Fibroblast of skin of right quadriceps (primary cell): ENCODE results near the gene ANO2.

Experiments
- DNase-seq: peaks from one replicate; pipeline ENCODE4 v3.0.0-alpha.2; 2013

ANO2 gene

GRCh38 chr12:5964913-5965900 lies 20.1 kb upstream of the ANO2 start:
- DNase-seq = no peak

- DNase-seq = no peak
These were observed 18.5 kb upstream of the ANO2 start for GRCh38 chr12:5963515-5963914.

GRCh38 chr12:5960783-5961182 lies 15.7 kb upstream of the ANO2 start:
- DNase-seq = no peak

GRCh38 chr12:5956987-5957386 lies 11.9 kb upstream of the ANO2 start:
- no peak for DNase-seq

- DNase-seq = no peak
These were observed 9.6 kb upstream of the ANO2 start for GRCh38 chr12:5954661-5955060.

- DNase-seq = no peak
These were observed 9.0 kb upstream of the ANO2 start for GRCh38 chr12:5953835-5954586.

- no peak for DNase-seq
These were observed 7.0 kb upstream of the ANO2 start for GRCh38 chr12:5952031-5952430.

GRCh38 chr12:5948696-5949095 lies 3.6 kb upstream of the ANO2 start:
- DNase-seq = no peak

- DNase-seq = no peak
These were observed 1.9 kb upstream of the ANO2 start for GRCh38 chr12:5947006-5947405.

GRCh38 chr12:5946388-5946787 lies 1.3 kb upstream of the ANO2 start:
- no peak for DNase-seq

GRCh38 chr12:5944688-5945070 lies 380 bp downstream of the ANO2 start:
- DNase-seq = no peak

- DNase-seq = no peak
These were observed 1.0 kb downstream of the ANO2 start for GRCh38 chr12:5944053-5944452.

- no peak for DNase-seq
These were observed 3.2 kb downstream of the ANO2 start for GRCh38 chr12:5941907-5942306.

- DNase-seq = no peak
These were observed 17.1 kb downstream of the ANO2 start for GRCh38 chr12:5927732-5928516.

- no peak for DNase-seq
These were observed 19.4 kb downstream of the ANO2 start for GRCh38 chr12:5925646-5926045.

GRCh38 chr12:5924342-5924741 lies 20.7 kb downstream of the ANO2 start:
- DNase-seq = no peak

- no peak for DNase-seq
These were observed 21.3 kb downstream of the ANO2 start for GRCh38 chr12:5923751-5924150.

- DNase-seq = no peak
These were observed 21.9 kb downstream of the ANO2 start for GRCh38 chr12:5923043-5923605.

- no peak for DNase-seq
These were observed 22.8 kb downstream of the ANO2 start for GRCh38 chr12:5921966-5922899.

- no peak for DNase-seq
These were observed 23.8 kb downstream of the ANO2 start for GRCh38 chr12:5921027-5921909.
